Kidney epithelial cell (primary cell): ENCODE results near the gene SLC35F2. TPM values are rescaled to one million over a fixed set of nuclear protein-coding genes. Genes with fewer than 3 reads are reported as not detected.

Experiments
- DNase-seq: peaks from one replicate; pipeline ENCODE4 v3.0.0-alpha.2; 2010; ENCODE audit warnings: low read depth
- H3K27me3 ChIP-seq: 2 replicates; pipeline ENCODE4 v1.6.0; 2011; ENCODE audit warnings: low read length; ENCODE audit not compliant: control insufficient read depth, insufficient read depth
- H3K36me3 ChIP-seq: 2 replicates; pipeline ENCODE4 v1.5.1; 2011; ENCODE audit warnings: low read length; ENCODE audit not compliant: control insufficient read depth, insufficient read depth
- H3K4me3 ChIP-seq: 2 replicates; pipeline ENCODE4 v1.5.1; 2011; ENCODE audit warnings: low read depth, mild to moderate bottlenecking, control low read depth, low read length
- total RNA-seq: library from RNA; depleted of rRNA; stranded (reverse); fragments of >200 nt; gene quantifications from 2 replicates; pipeline ENCODE4 v1.2.3, GENCODE V29; 2015
- TF ChIP-seq, protein P1 (sequence below): IDR thresholded peaks from 2 replicates; pipeline ENCODE4 v1.5.1; 2011; ENCODE audit warnings: mild to moderate bottlenecking, moderate library complexity, low read length, control low read depth, inconsistent platforms; ENCODE audit not compliant: insufficient read depth, poor library complexity, severe bottlenecking

The SLC35F2 gene
- total RNA-seq, 1 donor from 2014 or later: 44.8 TPM

- H3K36me3 ChIP-seq: no peaks in the 10 kb centered on the region
- TF ChIP-seq, protein P1, sequence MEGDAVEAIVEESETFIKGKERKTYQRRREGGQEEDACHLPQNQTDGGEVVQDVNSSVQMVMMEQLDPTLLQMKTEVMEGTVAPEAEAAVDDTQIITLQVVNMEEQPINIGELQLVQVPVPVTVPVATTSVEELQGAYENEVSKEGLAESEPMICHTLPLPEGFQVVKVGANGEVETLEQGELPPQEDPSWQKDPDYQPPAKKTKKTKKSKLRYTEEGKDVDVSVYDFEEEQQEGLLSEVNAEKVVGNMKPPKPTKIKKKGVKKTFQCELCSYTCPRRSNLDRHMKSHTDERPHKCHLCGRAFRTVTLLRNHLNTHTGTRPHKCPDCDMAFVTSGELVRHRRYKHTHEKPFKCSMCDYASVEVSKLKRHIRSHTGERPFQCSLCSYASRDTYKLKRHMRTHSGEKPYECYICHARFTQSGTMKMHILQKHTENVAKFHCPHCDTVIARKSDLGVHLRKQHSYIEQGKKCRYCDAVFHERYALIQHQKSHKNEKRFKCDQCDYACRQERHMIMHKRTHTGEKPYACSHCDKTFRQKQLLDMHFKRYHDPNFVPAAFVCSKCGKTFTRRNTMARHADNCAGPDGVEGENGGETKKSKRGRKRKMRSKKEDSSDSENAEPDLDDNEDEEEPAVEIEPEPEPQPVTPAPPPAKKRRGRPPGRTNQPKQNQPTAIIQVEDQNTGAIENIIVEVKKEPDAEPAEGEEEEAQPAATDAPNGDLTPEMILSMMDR: no peak
- no peak for DNase-seq
Measured at GRCh38 chr11:107756553-107756952, 102.0 kb downstream of the SLC35F2 start.

GRCh38 chr11:107752949-107753822, 105.4 kb downstream of the SLC35F2 start:
- TF ChIP-seq, protein P1: no peak
- H3K27me3 ChIP-seq: no peaks in the 10 kb centered on the region
- DNase-seq: no peak
- no peaks in the 10 kb centered on the region for H3K36me3 ChIP-seq
- H3K4me3 ChIP-seq: no peak overlapping the region

More at GRCh38 chr11:107756553-107756952, 102.0 kb downstream of the SLC35F2 start:
- Histone ChIP-seq H3K4me3 (no peak overlapping the region), H3K27me3 (no peaks in the 10 kb centered on the region)

DNA sequence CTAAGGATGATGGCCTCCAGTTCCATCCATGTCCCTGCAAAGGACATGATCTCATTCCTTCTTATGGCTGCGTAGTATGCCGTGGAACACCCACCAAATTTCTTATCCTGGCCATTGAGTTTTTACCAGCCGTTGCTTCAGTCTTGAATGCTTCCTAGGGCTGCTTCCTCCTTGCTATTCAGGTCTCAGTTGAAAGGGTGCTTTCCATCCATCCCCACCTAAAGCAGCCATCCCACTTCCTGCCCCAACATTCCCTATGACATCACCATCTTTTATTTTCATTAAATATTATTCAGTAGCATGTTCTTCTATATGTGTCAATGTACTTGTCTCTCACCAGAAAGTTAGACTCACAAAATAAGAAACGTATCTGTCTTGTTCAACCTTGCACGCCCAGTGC, 106.1 kb downstream of the SLC35F2 start:
- TF ChIP-seq, protein P1: no peak
- no peaks in the 10 kb centered on the region for H3K36me3 ChIP-seq
- H3K4me3 ChIP-seq: no peak overlapping the region
- DNase-seq: no peak
- H3K27me3 ChIP-seq: no peaks in the 10 kb centered on the region

DNA sequence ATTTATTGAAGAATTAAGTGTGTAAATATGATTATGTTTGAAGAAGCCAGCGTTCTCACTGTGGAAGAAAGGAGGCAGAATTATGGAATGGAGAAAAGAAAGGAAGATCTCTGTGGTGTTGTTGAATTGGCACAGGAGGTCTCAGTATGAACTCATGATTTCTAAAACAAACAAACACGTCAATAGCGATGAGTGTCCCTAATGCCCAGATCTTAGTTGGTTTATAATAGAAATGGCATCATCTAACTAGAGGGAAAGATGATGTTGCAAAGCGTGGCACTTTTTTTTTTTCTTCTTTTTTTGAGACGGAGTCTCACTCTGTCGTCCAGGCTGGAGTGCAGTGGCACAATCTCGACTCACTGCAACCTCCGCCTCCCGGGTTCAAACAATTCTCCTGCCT, 107.5 kb downstream of the SLC35F2 start:
- H3K27me3 ChIP-seq: no peaks in the 10 kb centered on the region
- DNase-seq: no peak

DNA sequence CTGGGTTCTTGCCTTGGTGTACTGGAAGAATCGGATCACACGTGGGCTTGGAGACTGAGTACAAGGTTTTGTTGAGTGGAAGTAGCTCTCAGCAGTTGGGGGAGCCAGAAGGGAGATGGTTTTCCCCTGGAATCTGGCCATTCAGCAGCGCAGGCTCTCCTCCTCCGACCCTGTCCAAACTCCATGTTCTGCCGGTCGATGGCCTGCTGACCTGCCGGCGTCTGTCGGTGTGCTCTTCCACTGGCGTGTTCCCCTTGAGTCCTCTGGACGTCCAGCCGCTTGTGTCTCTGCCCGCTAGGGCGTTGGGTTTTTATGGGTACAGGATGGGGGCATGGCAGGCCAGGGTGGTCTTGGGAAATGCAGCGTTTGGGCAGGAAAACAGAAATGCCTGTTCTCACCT, 108.3 kb downstream of the SLC35F2 start:
- Histone ChIP-seq H3K27me3 (no peaks in the 10 kb centered on the region), H3K36me3 (no peaks in the 10 kb centered on the region), H3K4me3 (no peak overlapping the region)
- TF ChIP-seq, protein P1: no peak
- DNase-seq: no peak

More for the DNA sequence above, 107.5 kb downstream of the SLC35F2 start:
- H3K4me3 ChIP-seq: no peak overlapping the region
- no peaks in the 10 kb centered on the region for H3K36me3 ChIP-seq
- TF ChIP-seq, protein P1: no peak
